HL-60/S4 (cell line): ENCODE results near the gene GNG7.
"Not testable (repeated sequence)": the region's sequence is repeated elsewhere in the genome, so short reads cannot be mapped to it uniquely, and the experiment has no call there.

ENCODE experiments used
- in situ Hi-C: fragments of 300-500 bp; cut with MboI; formaldehyde crosslinking; loops from 2 replicates; pipeline ENCODE4 v1.14.3; 2022; ENCODE audit warnings: low sequenced_read_pairs

Gene GNG7

DNA sequence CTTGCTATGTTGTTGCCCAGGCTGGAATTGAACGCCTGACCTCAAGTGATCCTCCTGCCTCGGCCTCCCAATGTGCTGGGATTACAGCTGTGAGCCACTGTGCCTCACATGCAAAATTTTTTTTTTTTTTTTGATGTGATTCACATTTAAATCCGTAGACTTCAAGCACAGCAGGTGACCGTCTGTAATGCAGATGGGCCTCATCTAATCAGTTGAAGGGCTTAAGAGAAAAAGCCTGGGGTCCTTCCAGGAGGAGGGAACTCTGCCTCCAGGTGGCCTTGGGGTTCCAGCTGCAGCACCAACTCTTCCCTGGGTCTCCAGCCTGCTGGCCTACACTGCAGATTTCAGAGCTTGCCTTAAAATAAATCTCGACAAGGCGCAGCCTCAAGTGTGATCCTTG is 183.0 kb downstream of the GNG7 start:
- in situ Hi-C loops = no loop called here

DNA sequence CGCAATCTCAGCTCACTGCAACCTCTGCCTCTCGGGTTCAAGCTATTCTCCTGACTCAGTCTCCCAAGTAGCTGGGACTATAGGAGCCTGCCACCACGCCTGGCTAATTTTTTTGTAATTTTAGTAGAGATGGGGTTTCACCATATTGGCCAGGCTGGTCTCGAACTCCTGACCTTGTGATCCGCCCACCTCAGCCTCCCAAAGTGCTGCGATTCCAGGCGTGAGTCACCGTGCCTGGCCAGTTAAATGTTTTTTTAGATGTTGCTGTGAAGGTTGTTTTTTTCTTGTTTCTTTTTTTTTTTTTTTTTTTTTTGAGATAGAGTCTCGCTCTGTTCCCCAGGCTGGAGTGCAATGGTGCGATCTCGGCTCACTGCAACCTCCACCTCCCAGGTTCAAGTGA is 183.6 kb downstream of the GNG7 start:
- in situ Hi-C loops = not testable (repeated sequence)

DNA sequence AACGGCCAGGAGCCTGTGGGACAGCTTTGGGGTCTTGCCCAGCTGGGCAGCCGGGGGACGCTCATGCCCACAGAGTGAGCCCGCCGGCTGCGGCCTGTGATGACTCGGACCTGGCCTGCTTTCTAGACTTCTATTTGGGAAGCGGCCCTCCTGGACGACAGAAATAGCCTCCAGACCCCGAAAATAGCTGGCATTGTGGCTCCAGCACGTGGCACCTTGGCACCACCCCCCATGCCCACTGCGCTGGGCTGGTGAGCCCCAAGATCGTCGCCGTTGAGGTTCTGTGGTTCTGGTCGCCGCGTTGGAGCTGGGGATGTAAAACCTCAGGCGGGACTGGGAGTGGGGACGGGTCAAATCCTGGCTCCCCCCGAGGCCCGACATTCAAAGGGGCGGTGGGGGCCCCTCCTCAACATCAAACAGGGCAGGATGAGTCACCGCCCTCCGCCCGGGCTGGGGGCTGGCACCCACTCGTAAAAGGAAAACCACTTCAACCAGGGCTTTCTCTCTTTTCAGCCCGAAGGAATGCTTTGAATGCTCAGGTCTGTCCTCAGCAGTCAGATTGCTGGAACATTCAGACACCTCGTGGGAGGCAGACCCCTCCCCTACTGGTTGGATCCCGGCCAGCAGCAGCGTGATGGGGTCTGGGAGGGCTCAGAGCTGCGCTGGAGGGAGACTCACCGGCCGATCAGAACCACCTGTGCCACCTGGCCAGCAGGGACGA is 184.5 kb downstream of the GNG7 start:
- in situ Hi-C loops = no loop called here

DNA sequence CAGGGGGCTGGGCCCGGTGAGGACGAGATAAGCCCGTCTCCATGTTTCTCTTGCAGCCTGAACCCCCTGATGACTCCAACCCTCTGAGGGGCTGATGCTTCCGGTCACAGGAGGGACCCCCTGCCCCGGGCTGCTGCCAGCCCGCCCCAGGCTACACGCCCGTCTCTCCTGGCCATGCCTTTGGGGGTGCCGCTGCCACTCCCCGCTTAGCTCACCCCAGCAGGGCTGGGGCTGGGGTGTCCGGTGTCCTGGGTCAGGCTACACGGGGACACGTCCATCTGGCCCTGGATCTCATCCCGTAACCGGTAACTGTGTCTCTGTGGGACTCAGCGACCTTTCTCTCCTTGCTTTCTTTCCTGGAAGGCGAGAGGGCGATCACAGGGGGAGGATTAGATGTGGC is 185.8 kb downstream of the GNG7 start:
- in situ Hi-C loops = no loop called here

GRCh38 chr19:2514981-2515518 is 187.4 kb downstream of the GNG7 start:
- in situ Hi-C loops = no loop called here

DNA sequence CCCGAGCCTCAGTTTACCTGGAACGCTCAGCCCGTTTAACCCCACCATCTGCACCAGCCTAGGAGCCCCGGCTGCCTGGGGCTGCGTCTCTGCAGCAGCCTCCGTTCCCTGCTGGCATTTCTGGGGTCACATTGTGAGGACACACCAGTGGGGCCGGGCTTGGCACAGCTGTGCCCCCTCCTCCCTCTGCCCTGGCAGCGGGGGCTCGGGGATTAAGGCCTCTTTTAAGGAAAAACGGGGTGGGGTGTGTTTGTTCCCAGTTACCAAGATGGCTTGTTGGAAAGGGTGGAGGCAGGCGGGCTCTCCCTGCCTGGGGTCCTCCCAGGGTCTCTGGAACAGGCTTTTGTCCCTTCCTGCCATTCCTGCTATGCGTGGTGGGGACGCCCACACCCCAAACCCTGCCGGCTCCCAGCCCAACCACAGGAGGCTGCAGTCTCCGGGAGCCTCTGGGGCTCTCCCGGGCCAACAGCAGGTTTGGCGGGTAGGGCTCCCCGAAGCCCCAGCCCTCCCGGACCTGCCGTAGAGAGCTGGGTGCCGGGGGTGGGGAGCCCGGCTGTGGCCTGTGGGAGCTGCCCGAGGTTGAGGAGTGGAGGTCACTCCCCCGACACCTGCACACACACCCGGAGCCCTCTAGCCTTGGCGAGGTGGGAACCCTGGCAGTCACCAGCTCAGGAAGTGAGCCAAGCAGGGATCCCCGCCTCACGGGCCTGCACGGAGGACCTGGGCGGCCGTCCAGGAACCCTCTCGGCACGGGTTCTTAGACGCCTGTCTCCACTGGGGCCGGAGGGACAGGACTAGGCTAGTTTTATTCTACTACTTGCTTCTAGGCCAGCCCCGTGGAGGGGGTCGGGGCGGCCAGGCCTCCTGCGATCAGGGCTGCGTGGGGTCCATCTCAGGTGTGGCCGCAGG is 189.7 kb downstream of the GNG7 start:
- in situ Hi-C loops = no loop called here

- in situ Hi-C loops = no loop called here
Observed at GRCh38 chr19:2511991-2512390, 190.5 kb downstream of the GNG7 start.

- in situ Hi-C loops = no loop called here
Observed at GRCh38 chr19:2511570-2511969, 190.9 kb downstream of the GNG7 start.

- in situ Hi-C loops = no loop called here
Observed at GRCh38 chr19:2509096-2509495, 193.4 kb downstream of the GNG7 start.

DNA sequence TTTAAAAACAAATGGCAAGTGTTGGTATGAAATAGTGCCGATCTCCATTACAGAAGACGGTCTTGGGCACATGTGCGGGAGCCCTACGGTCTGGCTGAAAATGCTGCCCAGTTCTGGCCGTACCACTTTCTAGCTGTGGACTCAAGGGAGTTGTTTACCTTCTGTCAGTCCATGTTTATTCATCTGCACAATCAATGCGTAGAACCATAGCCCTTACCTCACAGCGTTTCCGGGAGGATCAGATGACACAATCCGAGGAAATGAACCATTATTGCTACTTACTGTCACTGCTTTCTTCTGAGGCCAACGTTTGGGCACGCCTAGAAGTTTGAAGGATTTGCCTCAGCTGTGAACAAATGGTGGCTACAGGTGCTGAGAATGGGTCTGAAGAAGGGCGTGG is 195.4 kb downstream of the GNG7 start:
- in situ Hi-C loops = no loop called here

- in situ Hi-C loops = not testable (repeated sequence)
Observed at GRCh38 chr19:2506656-2507055, 195.8 kb downstream of the GNG7 start.

DNA sequence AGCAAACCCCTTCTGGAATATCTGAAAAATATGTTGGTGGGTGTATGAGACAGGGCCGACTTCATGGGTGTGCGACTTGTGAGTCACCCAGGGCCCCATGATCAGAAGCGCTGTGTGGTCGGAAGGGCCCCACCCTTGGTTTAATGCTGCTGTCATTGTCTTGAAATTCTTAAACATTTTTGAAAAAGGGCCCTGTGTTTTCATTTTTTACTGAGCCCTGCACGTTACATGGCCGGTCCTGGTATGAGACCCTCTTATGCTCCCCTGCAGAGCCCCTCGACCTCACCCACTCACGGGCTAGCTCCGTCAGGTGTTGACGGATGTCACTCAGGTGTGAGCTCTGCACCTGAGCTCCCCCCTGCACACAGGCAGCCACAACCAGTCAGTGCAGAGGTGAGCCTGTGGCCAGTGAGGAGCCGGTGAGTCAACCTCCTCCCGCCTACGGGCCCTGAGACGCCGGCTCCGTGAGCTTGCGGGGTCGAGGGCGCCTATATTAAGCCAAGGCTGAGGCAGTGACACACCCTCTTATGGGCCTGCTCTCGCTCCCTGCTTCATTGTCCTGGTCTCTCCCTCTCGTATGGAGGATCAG is 198.9 kb downstream of the GNG7 start:
- in situ Hi-C loops = no loop called here

- in situ Hi-C loops = no loop called here
Observed at GRCh38 chr19:2500841-2501261, 201.6 kb downstream of the GNG7 start.

DNA sequence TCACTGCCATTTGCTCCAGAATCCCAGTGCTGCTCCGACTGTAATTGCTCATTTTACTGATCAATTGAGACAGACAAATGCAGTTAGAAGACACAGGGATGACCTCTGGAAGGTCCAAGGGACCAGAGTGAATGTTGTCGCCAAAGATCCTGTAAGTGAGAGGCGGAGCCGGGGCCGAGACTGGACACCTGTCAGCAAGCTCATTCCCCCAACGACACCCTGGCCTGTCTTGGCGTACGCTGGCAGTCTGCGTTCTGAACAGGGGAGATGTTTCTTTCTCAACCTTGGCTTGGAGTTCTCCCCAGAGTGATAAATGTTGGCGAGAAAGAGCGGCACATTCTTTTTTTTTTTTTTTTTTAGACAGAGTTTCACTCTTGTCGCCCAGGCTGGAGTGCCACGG is 202.3 kb downstream of the GNG7 start:
- in situ Hi-C loops = no loop called here

- in situ Hi-C loops = no loop called here
Observed at GRCh38 chr19:2497186-2497585, 205.3 kb downstream of the GNG7 start.

DNA sequence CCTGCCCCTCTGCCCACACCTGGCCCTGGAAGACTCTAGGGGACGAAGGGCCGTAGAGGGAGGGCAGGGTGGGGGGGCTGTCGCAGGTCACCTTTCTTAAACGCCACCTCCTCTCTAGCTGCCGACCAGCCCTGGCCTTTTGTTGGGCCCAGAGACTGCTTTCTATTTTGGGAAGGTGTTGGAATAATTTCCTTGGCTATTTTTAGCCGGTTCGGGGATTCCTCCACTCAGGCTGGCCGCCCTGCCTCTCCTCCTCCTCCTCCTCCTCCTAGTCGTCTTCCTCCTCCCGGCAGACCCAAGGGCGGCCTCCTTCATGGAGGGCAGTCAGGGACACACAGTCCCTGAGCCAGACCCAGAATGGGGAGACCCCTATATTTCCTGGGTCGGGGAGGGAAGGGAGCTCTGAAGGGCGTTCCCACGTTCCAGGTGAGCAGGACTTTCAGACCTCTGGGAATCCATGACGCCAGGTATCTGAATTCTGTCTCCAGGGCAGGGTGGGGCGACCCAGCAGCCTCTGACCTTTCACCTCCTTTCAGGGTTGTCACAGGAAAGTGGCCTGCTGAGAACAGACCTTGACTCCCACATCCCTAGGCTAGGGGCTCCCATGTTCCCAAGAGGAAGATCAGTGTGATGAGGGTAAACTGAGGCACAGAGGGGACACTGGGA is 206.7 kb downstream of the GNG7 start:
- in situ Hi-C loops = no loop called here

DNA sequence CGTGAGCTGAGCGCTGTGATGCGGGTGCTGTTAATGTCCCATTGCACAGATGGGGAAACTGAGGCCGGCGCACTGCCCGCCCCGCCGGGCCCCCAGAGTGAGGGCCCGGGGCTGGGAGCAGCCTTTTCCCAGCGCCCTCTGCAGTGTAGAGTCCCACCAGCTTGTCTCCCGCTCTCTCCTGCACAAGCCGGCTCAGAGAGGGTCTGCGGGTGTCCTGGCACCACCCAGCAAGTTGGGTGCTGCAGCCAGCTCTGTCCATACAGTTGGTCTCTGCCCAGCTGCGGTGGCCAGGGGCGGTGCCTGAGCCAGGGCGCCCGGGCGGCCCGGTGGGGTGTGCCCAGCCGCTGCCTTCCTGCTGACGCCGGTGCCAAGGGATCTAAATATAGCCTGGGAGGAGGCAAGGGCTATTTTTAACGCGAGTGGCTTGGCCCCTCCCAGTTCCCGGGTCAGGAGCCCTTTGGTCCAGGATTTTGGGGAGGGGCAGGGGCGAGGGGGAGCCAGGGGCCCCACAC is 207.3 kb downstream of the GNG7 start:
- in situ Hi-C loops = no loop called here

DNA sequence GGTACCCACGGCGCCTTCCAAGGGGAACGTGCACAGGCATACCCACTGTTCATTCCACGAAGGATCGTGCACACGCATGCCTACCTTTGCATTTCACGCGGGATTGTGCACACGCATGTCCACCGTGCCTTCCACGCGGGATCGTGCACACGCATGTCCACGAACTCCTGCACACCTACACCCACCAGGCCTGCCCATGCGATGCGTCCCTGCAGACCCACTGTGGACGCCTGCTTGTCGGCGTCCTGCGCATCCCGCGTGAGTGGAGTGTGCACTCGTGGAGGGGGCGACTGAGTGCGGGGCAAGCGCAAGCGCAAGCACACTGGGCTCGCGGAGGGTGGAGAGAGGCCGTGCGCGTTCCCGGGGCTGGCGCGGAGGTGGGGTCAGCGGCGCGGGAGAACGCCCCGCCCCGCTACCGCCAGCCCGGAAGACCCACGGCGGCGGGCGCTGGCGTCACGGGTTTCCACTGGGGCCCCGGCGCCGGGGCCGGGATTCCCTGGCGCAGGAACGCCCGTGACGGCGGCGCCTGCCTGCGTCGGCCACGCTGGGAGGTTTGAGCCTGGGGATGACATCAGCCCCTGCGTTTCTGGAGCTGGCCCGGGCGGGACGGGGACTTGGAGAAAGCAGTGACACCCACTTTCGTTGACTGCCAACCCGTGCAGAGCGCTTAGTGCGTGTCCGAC is 207.9 kb downstream of the GNG7 start:
- in situ Hi-C loops = no loop called here

GRCh38 chr19:2494084-2494446 is 208.4 kb downstream of the GNG7 start:
- in situ Hi-C loops = no loop called here

DNA sequence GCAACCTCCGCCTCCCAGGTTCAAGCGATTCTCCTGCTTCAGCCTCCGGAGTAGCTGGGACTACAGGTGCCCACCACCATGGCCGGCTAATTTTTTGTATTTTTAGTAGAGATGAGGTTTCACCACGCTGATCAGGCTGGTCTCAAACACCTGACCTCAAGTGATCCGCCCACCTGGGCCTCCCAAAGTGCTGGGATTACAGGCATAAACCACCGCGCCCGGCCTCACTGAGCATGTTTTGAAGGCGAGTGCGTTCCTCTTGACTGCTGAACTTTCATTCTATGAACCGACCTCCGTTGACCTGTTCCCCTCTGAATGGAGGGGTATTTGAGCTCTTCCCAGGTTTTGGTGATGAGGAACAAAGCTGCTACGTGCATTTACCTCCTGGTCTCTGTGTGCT is 209.0 kb downstream of the GNG7 start:
- in situ Hi-C loops = not testable (repeated sequence)
